HEK293 (cell line): ENCODE measurements around the gene SLC2A9.
"Not testable (repeated sequence)": the region's sequence is repeated elsewhere in the genome, so short reads cannot be mapped to it uniquely, and the experiment has no call there.

Experiments used
- MYNN ChIP-seq: fragments of 450-650 bp; formaldehyde crosslinking; IDR thresholded peaks from 2 replicates; pipeline ENCODE4 v1.5.1; 2016; ENCODE audit warnings: missing biosample characterization, missing genetic modification characterization, borderline replicate concordance
- SCRT1 ChIP-seq: fragments of 450-650 bp; formaldehyde crosslinking; IDR thresholded peaks from 2 replicates; pipeline ENCODE4 v1.5.1; 2016; ENCODE audit warnings: missing biosample characterization, missing genetic modification characterization, borderline replicate concordance
- ZNF558 ChIP-seq: fragments of 450-650 bp; formaldehyde crosslinking; IDR thresholded peaks from 2 replicates; pipeline ENCODE4 v1.5.1; 2016; ENCODE audit warnings: missing biosample characterization, missing genetic modification characterization
- ZNF664 ChIP-seq: fragments of 450-650 bp; formaldehyde crosslinking; IDR thresholded peaks from 2 replicates; pipeline ENCODE4 v1.5.1; 2016; ENCODE audit warnings: missing biosample characterization, missing genetic modification characterization
- TF ChIP-seq, protein P1 (sequence below): fragments of 450-650 bp; formaldehyde crosslinking; IDR thresholded peaks from 2 replicates; pipeline ENCODE4 v1.5.1; 2016; ENCODE audit warnings: missing biosample characterization, missing genetic modification characterization
- TF ChIP-seq, protein P2 (sequence below): fragments of 450-650 bp; formaldehyde crosslinking; IDR thresholded peaks from 2 replicates; pipeline ENCODE4 v1.5.1; 2016; ENCODE audit warnings: missing biosample characterization, missing genetic modification characterization, borderline replicate concordance
- TF ChIP-seq, protein P3 (sequence below): fragments of 450-650 bp; formaldehyde crosslinking; IDR thresholded peaks from 2 replicates; pipeline ENCODE4 v1.5.0; 2017; ENCODE audit warnings: missing biosample characterization, missing genetic modification characterization, borderline replicate concordance
- TF ChIP-seq, protein P4 (sequence below): fragments of 450-650 bp; formaldehyde crosslinking; IDR thresholded peaks from 2 replicates; pipeline ENCODE4 v1.5.1; 2016; ENCODE audit warnings: missing biosample characterization, missing genetic modification characterization
- TF ChIP-seq, protein P5 (sequence below): fragments of 450-650 bp; formaldehyde crosslinking; IDR thresholded peaks from 2 replicates; pipeline ENCODE4 v1.5.1; 2017; ENCODE audit warnings: missing biosample characterization, mild to moderate bottlenecking, missing genetic modification characterization, moderate library complexity
- TF ChIP-seq, protein P6 (sequence below): fragments of 450-650 bp; formaldehyde crosslinking; IDR thresholded peaks from 2 replicates; pipeline ENCODE4 v1.5.1; 2016; ENCODE audit warnings: missing biosample characterization, missing genetic modification characterization

DNA sequence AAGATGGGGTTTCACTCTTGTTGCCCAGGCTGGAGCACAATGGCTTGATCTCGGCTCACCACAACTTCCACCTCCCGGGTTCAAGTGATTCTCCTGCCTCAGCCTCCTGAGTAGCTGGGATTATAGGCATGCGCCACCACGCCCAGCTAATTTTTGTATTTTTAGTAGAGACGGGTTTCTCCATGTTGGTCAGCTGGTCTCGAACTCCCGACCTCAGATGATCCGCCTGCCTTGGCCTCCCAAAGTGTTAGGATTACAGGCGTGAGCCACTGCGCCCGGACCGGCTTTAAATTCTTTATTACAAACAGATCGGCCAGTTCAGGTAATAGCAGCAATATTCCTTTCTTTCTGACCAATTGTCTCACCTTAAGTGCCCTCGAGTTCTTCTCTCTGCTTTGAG, 39.4 kb downstream of the SLC2A9 start:
- TF ChIP-seq MYNN (tag by site-specific recombination); ZNF558; SCRT1; ZNF664 (tag by site-specific recombination): not testable (repeated sequence)
- TF ChIP-seq, protein P1, sequence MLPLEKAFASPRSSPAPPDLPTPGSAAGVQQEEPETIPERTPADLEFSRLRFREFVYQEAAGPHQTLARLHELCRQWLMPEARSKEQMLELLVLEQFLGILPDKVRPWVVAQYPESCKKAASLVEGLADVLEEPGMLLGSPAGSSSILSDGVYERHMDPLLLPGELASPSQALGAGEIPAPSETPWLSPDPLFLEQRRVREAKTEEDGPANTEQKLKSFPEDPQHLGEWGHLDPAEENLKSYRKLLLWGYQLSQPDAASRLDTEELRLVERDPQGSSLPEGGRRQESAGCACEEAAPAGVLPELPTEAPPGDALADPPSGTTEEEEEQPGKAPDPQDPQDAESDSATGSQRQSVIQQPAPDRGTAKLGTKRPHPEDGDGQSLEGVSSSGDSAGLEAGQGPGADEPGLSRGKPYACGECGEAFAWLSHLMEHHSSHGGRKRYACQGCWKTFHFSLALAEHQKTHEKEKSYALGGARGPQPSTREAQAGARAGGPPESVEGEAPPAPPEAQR = not testable (repeated sequence)
- TF ChIP-seq, protein P2, sequence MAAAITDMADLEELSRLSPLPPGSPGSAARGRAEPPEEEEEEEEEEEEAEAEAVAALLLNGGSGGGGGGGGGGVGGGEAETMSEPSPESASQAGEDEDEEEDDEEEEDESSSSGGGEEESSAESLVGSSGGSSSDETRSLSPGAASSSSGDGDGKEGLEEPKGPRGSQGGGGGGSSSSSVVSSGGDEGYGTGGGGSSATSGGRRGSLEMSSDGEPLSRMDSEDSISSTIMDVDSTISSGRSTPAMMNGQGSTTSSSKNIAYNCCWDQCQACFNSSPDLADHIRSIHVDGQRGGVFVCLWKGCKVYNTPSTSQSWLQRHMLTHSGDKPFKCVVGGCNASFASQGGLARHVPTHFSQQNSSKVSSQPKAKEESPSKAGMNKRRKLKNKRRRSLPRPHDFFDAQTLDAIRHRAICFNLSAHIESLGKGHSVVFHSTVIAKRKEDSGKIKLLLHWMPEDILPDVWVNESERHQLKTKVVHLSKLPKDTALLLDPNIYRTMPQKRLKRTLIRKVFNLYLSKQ (tag by site-specific recombination) = not testable (repeated sequence)
- TF ChIP-seq, protein P3, sequence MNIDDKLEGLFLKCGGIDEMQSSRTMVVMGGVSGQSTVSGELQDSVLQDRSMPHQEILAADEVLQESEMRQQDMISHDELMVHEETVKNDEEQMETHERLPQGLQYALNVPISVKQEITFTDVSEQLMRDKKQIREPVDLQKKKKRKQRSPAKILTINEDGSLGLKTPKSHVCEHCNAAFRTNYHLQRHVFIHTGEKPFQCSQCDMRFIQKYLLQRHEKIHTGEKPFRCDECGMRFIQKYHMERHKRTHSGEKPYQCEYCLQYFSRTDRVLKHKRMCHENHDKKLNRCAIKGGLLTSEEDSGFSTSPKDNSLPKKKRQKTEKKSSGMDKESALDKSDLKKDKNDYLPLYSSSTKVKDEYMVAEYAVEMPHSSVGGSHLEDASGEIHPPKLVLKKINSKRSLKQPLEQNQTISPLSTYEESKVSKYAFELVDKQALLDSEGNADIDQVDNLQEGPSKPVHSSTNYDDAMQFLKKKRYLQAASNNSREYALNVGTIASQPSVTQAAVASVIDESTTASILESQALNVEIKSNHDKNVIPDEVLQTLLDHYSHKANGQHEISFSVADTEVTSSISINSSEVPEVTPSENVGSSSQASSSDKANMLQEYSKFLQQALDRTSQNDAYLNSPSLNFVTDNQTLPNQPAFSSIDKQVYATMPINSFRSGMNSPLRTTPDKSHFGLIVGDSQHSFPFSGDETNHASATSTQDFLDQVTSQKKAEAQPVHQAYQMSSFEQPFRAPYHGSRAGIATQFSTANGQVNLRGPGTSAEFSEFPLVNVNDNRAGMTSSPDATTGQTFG (tag by site-specific recombination) = not testable (repeated sequence)
- TF ChIP-seq, protein P4, sequence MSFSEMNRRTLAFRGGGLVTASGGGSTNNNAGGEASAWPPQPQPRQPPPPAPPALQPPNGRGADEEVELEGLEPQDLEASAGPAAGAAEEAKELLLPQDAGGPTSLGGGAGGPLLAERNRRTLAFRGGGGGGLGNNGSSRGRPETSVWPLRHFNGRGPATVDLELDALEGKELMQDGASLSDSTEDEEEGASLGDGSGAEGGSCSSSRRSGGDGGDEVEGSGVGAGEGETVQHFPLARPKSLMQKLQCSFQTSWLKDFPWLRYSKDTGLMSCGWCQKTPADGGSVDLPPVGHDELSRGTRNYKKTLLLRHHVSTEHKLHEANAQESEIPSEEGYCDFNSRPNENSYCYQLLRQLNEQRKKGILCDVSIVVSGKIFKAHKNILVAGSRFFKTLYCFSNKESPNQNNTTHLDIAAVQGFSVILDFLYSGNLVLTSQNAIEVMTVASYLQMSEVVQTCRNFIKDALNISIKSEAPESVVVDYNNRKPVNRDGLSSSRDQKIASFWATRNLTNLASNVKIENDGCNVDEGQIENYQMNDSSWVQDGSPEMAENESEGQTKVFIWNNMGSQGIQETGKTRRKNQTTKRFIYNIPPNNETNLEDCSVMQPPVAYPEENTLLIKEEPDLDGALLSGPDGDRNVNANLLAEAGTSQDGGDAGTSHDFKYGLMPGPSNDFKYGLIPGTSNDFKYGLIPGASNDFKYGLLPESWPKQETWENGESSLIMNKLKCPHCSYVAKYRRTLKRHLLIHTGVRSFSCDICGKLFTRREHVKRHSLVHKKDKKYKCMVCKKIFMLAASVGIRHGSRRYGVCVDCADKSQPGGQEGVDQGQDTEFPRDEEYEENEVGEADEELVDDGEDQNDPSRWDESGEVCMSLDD = not testable (repeated sequence)
- TF ChIP-seq, protein P5, sequence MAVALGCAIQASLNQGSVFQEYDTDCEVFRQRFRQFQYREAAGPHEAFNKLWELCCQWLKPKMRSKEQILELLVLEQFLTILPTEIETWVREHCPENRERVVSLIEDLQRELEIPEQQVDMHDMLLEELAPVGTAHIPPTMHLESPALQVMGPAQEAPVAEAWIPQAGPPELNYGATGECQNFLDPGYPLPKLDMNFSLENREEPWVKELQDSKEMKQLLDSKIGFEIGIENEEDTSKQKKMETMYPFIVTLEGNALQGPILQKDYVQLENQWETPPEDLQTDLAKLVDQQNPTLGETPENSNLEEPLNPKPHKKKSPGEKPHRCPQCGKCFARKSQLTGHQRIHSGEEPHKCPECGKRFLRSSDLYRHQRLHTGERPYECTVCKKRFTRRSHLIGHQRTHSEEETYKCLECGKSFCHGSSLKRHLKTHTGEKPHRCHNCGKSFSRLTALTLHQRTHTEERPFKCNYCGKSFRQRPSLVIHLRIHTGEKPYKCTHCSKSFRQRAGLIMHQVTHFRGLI = not testable (repeated sequence)
- TF ChIP-seq, protein P6, sequence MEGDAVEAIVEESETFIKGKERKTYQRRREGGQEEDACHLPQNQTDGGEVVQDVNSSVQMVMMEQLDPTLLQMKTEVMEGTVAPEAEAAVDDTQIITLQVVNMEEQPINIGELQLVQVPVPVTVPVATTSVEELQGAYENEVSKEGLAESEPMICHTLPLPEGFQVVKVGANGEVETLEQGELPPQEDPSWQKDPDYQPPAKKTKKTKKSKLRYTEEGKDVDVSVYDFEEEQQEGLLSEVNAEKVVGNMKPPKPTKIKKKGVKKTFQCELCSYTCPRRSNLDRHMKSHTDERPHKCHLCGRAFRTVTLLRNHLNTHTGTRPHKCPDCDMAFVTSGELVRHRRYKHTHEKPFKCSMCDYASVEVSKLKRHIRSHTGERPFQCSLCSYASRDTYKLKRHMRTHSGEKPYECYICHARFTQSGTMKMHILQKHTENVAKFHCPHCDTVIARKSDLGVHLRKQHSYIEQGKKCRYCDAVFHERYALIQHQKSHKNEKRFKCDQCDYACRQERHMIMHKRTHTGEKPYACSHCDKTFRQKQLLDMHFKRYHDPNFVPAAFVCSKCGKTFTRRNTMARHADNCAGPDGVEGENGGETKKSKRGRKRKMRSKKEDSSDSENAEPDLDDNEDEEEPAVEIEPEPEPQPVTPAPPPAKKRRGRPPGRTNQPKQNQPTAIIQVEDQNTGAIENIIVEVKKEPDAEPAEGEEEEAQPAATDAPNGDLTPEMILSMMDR (tag by site-specific recombination) = not testable (repeated sequence)
